GM12864 (cell line): Measurements from ENCODE around the gene ARCN1.

Experiments
- DNase-seq: peaks from one replicate; pipeline ENCODE4 v3.0.0-alpha.2; 2011; ENCODE audit warnings: low read depth
- H3K4me3 ChIP-seq: 2 replicates; pipeline ENCODE4 v1.5.1; 2011; ENCODE audit warnings: mild to moderate bottlenecking, low read depth, low read length, control low read depth
- TF ChIP-seq, protein P1 (sequence below): IDR thresholded peaks from 2 replicates; pipeline ENCODE4 v1.5.1; 2011; ENCODE audit warnings: low read depth, mild to moderate bottlenecking, moderate library complexity, low read length, control low read depth, inconsistent platforms; ENCODE audit errors: missing control alignments

ARCN1 gene

DNA sequence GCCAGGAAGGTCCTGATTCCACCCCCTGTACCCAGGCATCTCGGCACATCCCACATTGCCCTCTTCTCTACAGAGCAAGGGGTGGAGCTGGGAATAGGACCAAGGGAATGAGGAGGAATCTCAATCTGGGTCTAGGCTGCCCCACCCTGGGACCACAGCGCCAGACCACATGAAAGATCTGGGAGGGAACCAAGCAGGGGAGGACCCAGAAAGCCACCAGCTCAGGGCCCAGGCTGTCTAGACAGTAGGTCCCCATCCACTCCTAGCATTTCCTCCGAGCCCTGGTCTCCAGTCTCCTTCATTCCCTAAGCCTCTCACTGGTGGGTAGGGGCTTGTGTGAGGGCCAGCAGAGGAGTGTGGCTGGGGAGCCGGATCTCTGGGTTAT lies 46.8 kb downstream of the ARCN1 start:
- TF ChIP-seq, protein P1, sequence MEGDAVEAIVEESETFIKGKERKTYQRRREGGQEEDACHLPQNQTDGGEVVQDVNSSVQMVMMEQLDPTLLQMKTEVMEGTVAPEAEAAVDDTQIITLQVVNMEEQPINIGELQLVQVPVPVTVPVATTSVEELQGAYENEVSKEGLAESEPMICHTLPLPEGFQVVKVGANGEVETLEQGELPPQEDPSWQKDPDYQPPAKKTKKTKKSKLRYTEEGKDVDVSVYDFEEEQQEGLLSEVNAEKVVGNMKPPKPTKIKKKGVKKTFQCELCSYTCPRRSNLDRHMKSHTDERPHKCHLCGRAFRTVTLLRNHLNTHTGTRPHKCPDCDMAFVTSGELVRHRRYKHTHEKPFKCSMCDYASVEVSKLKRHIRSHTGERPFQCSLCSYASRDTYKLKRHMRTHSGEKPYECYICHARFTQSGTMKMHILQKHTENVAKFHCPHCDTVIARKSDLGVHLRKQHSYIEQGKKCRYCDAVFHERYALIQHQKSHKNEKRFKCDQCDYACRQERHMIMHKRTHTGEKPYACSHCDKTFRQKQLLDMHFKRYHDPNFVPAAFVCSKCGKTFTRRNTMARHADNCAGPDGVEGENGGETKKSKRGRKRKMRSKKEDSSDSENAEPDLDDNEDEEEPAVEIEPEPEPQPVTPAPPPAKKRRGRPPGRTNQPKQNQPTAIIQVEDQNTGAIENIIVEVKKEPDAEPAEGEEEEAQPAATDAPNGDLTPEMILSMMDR: no peak
- no peak for DNase-seq
- H3K4me3 ChIP-seq: no peak overlapping the region

DNA sequence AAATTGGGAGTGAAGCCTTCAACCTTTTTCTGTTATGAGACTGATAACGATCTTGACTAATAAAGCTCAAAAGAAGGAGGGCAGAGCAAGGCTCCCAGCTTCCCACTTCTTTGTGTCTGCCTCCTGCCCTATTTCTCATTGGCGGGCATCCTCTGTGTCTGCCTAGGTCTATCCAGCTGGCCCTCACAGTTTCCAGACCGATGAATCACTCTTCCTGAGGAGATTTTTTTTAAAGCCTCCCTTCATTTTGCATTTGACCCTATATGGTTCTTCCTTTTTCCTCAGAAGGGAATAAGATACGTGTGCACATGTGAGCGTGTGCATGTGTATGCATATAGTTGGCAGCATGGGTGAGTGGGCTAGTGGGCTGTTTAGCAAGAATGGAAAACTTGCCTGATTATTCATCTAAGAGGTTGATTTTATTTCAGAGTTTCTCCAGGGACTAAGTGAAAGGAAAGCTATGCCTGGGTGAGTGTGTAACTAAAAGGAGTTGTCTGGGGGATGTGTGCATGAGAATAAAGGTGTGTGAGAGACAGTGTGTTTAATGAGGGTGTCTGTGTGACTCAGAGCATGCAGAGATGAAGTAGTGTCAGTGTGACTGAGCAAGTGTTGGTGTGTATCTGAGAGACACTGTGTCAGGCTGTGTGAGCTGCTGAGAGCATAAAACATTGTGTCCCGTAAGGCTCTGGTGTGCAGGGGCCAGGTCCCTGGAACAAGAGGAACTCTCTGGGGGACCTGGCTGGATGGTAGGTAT lies 47.4 kb downstream of the ARCN1 start:
- TF ChIP-seq, protein P1: no peak
- no peak overlapping the region for H3K4me3 ChIP-seq
- DNase-seq: no peak

GRCh38 chr11:118620529-118621070 lies 48.4 kb downstream of the ARCN1 start:
- DNase-seq: no peak
- no peak overlapping the region for H3K4me3 ChIP-seq
- TF ChIP-seq, protein P1: no peak

DNA sequence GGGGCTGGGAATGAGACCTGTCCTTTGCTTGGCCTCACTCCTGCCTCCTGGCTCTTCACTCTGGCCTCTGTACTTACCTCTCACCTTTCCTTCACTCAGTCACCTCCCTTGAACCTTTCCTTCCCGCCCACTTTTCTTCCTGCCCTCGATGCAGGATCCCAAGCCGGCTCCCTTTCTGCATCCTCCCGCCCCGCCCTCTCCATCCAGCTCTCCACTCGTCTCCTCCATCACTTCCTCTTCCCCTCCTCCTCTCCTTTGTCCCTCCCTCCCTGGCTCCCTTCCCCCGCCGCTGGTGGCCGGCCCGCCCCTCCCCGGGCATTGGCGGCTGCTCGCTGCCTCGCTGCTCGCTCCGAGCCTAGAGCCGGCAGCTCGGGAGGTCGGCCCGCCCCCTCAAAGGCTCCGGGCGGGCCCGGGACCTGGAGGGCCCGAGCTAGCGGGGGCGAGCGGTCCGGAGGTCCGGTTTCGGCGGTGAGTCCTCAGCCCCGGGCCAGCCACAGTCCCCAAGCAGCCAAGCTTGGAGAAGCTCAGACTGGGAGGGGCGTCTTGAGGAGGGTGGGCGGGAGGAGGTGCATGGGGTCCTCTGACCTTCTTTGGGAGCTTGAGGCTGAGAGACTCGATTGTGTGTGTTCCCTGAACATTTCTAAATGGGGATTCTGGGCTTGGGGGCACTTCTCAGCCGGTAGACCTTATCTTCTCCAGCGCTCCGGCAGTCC lies 49.0 kb downstream of the ARCN1 start:
- no peak overlapping the region for H3K4me3 ChIP-seq
- DNase-seq: no peak
- TF ChIP-seq, protein P1: no peak

DNA sequence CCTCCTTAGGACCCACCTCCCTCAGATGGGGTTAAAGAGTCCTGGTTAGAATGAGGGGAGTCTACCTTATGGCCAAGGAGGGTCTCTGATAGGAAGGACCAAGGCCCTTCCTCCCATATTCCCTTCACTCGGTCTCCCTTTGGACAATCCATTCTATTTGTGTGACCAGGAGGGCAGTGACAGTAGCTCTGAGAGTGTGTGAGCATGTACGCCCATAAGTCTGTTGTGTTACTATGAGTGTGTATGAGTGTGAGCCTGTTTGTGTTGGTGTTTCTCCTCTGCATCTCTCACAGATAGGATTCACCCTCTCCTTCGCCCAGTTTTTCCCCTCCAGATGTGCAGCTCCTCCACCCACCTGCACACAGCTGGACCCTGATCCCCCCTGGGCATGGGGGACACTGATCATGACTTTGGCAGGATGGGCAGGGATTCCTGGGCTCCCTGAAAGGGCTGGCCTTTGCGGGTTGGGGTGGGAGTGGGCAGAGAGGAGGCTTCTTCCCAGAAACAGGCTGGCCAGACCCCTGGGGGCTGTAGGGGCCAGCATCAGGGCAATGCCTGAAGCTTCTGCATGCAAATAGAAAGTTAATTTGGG lies 49.7 kb downstream of the ARCN1 start:
- TF ChIP-seq, protein P1: no peak
- DNase-seq: no peak

GRCh38 chr11:118622376-118623268 lies 50.4 kb downstream of the ARCN1 start:
- no peak for DNase-seq
- TF ChIP-seq, protein P1: no peak
- no peak overlapping the region for H3K4me3 ChIP-seq

More for the DNA sequence above, 49.7 kb downstream of the ARCN1 start:
- H3K4me3 ChIP-seq: no peak overlapping the region
